Measurements from ENCODE around the gene LRRC8C.

GRCh38 chr1:89765774-89766173 is 132.9 kb downstream of the LRRC8C start:
- TF ChIP-seq, protein P1, sequence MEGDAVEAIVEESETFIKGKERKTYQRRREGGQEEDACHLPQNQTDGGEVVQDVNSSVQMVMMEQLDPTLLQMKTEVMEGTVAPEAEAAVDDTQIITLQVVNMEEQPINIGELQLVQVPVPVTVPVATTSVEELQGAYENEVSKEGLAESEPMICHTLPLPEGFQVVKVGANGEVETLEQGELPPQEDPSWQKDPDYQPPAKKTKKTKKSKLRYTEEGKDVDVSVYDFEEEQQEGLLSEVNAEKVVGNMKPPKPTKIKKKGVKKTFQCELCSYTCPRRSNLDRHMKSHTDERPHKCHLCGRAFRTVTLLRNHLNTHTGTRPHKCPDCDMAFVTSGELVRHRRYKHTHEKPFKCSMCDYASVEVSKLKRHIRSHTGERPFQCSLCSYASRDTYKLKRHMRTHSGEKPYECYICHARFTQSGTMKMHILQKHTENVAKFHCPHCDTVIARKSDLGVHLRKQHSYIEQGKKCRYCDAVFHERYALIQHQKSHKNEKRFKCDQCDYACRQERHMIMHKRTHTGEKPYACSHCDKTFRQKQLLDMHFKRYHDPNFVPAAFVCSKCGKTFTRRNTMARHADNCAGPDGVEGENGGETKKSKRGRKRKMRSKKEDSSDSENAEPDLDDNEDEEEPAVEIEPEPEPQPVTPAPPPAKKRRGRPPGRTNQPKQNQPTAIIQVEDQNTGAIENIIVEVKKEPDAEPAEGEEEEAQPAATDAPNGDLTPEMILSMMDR (IDR thresholded peaks at IDR 0.05) = no peak
- TF ChIP-seq POLR2A (IDR thresholded peaks at IDR 0.05) = no peak

All from thyroid gland (tissue), 4 donors.